GM20431 (cell line): ENCODE data around the gene MRPL17.
"Not testable (repeated sequence)": the region's sequence is repeated elsewhere in the genome, so short reads cannot be mapped to it uniquely, and the experiment has no call there.

Experiments used
- in situ Hi-C: fragments of 300-500 bp; cut with MseI, MboI; formaldehyde crosslinking; loops from one replicate; pipeline ENCODE4 v1.15.0; 2020; ENCODE audit warnings: low sequenced_read_pairs; ENCODE audit not compliant: unreplicated experiment

The MRPL17 gene

DNA sequence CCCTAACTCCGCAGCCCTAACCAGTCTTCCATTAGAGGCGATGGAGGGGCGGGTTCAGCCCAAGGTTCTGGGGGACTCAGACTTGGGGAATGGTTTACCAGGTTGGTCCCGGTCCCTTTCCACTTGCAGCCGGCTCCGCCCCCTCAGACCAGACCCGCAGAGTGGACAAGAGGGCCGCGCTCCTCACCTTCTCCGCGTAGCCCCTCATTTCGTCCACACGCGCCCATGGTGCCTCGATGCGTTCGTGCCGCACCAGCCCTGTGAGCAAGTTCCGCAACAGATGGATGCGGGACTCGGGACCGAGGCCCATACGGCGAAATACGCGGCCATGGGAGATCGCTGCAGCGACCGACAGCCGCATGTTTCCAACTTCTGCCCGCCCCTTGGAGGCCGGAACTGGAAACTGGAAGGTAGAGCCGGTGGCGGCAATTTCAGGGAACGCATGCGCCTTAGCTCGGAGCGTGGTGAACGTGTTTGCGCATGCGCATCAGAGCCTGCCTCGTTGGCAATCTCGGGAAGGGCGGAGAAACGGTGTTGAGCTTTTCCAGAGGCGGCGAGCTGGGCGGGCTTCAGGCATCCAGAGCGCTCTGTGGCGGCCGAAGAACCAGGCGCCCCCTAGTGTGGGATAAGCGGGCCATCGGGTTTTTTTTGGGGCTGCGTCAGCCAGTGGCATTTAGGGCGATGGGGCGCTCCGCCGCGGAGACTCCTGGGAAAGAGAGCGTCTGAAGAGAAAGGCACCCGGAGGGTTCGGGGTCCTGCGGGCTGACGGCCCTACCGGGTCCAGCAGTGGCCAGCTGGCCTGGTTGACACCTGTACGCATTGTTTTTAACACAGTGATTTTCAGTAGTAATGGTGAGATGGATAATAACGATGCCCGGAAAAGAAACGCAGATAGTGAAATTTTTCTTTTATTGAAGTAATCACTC lies at the start of gene MRPL17:
MRPL17 (minus strand) TSS at position 405 of the 926 bp plus-strand sequence; CDS start at position 361, 44 bp downstream.
- in situ Hi-C loops: no loop called here

DNA sequence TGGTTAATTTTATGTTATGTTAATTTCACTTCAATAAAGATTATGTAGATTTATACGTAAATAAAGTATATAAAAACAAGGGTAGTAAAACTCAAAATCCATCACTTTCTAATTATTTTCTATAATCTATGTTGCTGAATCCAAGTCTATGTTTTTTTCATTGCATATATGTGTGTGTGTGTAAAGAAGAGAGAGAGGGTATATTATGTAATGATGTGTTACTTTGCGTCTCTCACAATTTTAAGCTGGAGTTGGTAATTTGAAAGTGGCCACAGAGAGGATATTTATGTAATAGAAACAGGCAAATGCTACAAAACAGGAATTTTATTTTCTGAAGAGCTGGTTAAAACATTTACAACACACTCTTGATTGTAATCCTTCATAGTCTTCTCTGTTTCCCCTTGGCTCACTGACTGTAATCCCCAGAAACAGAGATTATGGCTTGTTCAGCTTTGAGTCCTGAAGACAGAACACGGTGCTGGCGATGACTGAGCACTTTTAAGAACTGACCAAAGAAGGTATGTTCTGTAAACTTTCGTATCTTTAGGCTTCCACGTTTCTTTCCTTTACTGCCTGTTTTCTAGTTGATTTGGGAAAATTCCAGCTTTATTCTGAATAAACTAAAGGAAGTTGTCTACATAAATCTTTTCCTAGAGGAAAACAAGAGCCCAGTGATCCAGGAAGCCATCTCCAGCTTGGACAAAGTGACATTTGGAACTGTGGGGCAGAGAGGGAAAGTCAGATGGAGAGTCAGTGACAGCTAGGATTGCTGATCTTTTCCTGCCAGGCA lies 45.0 kb upstream of the MRPL17 start:
- in situ Hi-C loops: no loop called here

DNA sequence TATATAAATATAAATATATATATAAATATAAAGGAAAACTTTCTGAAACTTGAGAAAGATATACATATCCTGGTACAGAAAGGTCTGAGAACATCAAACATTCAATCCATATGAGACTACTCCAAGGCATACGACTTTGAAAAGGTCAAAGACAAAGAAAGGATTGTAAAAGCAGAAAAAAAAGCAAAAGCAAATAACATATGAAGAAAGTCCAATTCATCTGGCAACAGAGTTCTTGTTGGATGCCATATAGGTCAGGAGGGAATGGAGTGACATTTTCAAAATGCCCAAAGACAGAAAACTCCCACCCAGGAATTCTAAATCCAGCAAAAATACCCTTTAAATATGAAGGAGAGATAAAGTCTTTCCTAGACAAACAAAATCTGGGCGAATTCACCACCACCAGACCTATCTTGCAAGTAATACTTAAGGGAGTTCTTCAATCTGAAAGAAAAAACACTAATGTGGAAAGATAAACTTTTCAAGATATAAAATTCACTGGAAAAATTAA lies 42.3 kb upstream of the MRPL17 start:
- in situ Hi-C loops: no loop called here

DNA sequence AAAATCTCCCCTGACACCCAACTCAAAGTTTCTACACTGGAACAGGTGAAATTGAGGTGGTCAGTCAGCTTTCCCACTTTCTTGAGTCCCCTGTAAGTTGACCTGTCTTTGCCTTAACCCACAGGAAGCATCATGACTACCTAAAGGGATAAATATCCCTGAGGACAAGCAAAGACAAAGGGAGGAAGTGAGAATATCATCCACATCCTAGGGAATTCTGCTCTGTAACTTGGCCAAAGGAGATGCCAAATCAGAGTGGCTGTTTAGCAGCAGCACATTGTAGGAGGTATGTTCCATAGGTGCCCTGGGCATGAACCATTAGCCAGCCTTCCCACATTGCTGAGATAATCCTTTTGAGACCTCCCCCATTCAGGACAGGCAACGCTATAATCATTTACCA lies 40.9 kb upstream of the MRPL17 start:
- in situ Hi-C loops: no loop called here

DNA sequence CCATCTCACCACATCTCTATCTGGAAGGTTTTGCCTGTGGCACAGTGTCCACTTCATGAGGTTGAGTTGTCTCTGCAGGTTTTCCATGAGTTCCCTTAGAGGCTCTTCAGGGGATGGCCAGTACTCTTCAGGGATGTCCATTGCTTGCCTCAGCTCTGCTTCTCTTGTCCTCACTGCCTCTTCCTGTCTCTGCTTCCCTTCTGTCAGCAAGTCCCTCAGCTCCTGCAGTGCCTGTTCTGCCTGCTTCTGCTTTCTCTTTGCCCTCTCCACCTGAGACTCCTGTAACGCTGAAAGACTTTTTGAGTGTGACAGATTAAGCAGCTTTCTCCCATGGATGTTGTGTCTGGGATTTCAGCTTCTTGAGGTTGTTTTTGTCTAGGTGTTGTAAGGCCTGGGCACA lies 38.2 kb upstream of the MRPL17 start:
- in situ Hi-C loops: no loop called here

DNA sequence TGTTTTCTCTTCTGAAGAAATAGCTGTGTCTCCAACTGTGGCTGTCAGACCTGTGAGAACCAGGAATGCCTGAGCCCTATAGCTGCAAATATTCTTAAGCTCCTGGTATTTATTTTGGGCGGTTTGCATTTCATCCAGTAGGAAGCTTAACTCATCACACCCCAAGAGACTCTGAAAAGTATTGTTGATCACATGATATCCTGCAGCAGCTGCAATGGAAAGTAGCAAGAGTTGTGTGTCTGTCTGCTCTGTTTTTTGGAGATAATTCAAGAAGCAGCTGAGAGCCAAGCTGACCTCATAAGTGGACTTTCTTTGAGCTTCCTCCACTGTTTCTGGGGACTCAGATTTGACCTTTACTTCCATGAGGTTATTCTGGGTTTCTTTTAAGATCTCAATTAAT lies 36.4 kb upstream of the MRPL17 start:
- in situ Hi-C loops: no loop called here

DNA sequence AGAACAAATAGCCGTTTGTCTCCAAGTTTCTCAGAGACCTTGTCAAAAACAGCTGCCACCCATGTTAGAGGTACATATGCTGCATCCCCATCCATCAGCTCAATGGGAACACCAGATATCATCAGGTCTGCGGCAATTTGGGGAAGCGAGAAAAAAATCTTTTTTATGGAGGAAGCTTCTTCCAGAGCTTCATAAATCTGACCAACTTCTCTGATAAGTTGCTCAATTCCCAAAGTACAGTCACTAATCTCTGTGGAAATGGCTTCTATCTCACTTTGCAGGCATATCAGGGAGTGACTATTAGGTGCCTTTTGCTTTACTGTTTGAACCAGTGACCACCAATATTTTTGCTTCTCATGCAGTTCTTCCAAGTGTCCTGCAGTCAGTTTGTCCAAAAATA lies 34.3 kb upstream of the MRPL17 start:
- in situ Hi-C loops: no loop called here

DNA sequence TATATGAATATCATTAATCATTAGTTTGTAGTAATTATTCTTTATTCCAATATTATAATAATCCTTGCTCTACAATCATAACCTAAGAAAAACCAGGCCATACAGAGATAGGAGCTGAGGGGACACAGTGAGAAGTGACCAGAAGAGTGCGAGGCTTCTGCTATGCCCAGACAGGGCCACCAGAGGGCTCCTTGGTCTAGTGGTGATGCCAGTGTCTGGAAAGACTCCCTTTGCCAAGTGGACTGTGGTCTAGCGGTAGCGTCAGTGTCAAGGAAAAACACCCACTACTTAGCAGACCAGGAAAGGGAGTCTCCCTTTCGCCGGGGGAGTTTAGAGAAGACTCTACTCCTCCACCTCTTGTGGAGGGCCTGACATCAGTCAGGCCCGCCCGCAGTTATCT lies 28.4 kb upstream of the MRPL17 start:
- in situ Hi-C loops: not testable (repeated sequence)

DNA sequence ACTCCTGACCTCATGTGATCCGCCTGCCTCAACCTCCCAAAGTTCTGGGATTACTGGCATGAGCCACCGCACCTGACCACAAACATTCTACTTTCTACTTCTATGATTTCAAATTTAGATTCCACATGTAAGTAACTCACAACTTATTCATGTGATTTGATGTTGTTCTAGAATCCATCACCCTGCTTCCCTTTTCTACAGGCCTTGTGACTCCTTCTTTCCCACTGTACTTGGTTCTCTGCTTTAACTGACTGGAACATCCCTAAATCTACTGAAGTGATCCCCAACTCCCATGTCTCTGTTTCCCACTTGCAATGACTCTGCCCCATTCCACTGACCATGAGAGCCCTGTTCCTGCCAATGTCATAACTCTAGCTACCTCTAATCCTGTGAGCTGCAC lies 25.7 kb upstream of the MRPL17 start:
- in situ Hi-C loops: no loop called here

DNA sequence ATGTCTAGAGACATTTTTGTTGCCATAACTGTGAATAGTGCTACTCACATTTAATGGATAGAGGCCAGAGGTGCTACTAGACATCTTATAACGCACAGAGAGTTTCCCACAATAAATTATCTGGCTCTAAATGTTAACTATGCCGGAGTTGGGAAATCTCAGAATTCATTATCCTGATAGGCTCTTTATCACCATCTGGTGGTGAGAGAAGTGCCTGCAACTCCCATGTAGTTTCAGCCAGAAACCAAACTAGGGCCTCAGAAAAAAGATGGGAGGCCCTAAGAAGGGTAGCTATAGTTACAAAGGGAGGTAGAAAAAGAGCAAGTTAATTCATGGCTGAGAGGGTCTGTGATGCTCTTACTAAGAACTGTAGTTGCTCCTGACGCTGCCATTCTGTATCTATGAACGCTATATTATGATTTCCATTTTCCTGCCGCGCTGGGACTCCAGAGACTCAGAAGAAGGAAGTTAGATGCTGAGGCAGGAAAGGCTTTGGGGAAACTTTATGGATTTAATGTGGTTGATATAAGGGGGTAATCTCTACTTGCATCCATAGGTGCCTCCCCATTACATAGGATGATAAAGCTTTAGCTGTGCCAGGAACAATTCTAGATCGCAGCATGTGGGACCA lies 22.9 kb upstream of the MRPL17 start:
- in situ Hi-C loops: no loop called here

DNA sequence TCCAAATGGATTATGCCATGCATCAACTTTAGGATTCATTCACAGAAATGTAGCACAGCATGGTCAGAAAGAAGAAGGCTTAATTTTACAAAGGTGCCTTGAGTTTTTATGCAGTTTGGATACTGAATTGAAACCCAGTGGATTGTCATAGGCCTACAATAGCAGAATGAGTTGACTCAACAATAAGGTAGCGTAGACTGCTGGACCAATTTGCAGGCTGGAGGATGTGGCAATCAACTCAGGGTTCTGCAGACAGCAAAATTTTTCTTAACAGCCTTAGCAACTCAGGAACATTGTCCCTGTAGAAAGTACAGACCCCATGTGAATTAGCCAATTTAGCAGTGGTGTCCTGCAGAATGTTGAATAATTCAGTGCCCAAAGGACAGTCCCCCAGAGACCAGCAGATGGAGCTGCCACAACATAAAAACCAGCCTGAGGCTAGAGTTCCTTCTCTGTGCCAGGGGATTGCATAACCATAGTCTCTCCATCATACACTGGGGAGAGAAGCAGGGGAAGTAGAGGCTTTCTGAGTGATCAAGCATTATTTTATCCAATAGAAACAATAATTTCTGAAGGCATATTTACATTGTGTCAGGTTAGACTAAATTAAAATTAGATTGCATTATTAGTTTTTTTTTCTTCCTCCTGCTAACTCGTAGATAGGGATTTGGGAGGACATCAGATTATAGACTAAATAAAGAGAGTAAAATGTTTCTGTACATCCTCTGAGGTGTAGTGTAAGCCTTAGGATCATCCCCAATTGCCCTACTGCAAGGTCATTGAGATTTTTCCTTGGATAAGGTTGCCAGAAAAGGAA lies 20.3 kb upstream of the MRPL17 start:
- in situ Hi-C loops: no loop called here

DNA sequence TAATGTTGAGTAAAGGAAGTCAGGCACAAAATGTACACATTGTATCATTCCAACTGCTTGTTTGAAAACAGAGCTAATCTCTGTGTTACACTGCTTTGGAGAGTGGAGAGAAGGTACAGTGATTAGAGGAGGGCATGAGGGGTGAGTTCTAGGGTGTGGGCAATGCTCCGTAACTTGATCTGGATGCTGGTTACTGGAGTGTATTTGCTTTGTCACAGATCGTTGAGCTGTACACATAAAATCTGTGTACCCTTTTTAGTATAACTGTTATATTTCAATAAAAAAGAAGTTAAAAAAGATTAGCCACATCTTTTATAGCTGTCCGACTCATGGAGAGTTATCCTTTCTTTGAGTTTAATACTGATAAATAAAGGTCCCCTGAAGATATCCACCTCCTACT lies 18.8 kb upstream of the MRPL17 start:
- in situ Hi-C loops: not testable (repeated sequence)

DNA sequence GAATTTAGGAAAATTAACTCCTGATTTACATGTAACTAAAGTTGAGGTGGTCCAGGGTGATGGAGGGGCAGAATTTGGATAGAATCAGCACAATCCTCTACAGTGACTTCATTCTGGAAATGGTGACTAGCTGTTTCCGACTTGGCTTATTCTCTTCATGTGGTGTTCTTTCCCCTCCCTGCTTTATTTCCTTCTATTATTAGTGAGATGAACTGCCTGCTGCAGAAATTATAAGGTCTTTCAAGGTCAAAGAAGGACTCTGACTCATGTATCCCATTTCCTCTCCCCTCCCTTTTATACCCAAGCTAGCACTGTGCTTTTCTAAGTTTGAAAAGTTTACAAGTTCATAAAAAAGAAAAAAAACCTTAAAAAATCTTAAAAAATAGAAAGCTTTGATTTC lies 12.2 kb upstream of the MRPL17 start:
- in situ Hi-C loops: no loop called here

DNA sequence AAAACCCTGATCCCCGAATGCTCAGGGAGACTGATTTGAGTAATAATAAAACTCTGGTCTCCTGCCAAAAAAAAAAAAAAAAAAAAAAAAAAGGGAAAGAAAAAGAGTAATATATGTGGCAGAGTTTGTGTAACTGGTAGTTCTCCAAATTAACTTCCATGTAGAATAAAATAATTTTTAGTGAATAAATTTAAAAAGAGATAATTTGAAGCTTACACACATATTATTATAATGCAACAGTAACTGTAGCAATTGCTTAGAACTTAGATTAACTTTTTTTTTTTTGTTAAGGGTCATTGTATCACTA lies 11.0 kb upstream of the MRPL17 start:
- in situ Hi-C loops: no loop called here

DNA sequence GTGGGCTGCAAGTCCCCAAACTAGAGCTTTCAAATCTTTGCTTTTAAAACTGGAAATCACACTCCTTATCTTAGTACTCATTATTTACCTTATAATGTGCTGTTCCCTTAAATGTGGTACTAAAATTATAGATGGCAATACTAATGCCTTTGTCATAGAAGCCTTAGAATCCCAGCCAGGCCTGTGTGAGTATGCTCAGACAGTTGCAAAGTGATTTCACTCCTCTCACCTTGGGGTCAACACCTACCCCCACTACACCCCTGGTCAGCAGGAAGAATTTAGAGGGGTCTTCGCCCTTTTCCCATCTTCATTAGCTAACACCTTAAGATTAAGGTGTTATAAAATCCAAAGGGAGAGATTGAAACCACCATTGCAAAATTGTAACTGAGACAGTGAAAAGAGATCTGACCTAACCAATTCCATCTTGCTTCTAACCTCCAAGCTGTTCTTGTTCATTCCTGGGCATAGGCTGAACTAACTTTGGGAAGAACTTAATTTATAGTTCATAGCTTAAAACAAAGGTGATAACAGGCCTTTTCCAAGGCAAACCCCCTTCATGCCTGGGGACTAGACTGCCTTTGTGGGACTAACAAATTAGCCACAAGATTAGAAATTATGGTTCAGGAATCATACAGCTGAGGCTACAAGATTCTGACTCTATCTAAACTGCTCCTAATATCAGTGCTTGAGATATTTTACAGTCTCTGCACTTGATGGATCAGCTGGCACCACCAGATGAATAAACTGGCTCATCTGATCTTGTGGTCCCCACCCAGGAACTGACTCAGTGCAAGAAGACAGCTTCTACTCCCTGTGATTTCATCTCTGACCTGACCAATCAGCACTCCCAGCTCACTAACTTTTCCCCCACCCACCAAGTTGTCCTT lies 10.4 kb upstream of the MRPL17 start:
- in situ Hi-C loops: no loop called here

DNA sequence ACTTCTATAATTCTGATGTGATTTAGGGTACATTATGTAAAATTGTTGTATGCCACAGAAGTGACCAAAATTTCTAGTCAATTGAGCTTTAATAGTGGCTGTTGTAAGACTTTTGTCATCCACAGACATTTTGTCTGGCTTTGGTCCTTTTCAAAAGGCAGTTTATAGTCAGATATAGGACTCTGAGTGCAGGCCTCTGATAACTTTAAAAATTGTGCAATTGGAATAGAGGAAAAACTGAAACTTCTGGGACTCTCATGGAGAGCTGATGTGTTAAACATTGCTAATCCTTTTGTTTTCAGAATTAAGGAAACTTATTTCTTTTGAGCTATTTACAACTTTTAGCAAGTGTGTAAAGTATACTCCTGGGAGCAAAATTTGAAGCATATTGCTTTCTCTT lies 9.0 kb upstream of the MRPL17 start:
- in situ Hi-C loops: no loop called here

DNA sequence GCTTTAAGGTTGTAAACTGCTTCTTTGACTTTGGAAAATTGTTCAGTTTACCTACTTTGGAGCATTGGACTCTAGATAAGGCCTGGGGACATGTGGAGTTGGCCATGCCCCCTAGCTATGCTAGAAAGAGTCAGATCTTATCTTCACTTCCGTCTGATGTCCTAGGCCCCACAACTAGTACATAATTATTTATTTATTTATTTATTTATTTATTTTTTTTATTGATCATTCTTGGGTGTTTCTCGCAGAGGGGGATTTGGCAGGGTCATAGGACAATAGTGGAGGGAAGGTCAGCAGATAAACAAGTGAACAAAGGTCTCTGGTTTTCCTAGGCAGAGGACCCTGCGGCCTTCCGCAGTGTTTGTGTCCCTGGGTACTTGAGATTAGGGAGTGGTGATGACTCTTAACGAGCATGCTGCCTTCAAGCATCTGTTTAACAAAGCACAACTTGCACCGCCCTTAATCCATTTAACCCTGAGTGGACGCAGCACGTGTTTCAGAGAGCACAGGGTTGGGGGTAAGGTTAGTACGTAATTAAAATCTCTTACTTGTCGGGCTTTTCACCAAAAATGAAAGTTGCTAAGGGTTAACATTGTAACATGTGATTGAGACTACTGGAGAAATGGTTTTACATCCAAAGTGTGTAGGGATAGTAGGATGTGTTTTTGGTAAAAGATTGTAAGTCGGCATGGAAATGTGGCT lies 7.4 kb upstream of the MRPL17 start:
- in situ Hi-C loops: not testable (repeated sequence)

DNA sequence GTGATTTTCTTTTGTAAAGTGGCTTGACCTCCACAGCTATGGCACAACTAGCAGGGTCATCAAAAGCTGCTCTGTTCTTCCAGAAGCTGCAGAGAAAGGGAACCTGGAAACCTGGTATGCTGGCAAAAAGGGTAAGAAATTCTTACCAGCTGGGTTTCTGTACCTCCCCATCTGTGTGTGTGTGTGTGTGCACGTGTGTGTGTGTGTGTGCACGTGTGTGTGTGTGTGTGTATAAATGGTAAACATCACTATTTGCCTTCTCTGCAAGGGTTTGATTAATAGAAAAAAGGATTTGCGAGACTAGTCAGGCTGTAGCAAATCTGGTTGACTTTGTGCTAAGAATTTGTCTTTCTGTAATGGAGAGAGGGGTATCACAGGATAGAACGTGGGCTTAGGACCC lies 4.7 kb upstream of the MRPL17 start:
- in situ Hi-C loops: no loop called here
